SK-N-SH (cell line): Measurements from ENCODE around the gene GPR137. TPM values are rescaled to one million over a fixed set of nuclear protein-coding genes. Genes with fewer than 3 reads are reported as not detected.
A peak's percentile ranks its signal among the peaks of the same experiment; 100 is the strongest.

Experiments
- ELF1 ChIP-seq: IDR thresholded peaks from 2 replicates; pipeline ENCODE4 v1.4.0; 2012
- EP300 ChIP-seq, 2 experiments: IDR thresholded peaks; 2 replicates each; pipeline versions ENCODE4 v1.4.0 to v1.6.1; 2012; ENCODE audit warnings: borderline replicate concordance in 1 of 2, low read depth in 1 of 2, low read length in 1 of 2
- EZH2phosphoT487 ChIP-seq: fragments of 200-600 bp; sonication (generic); IDR thresholded peaks from 2 replicates; pipeline ENCODE4 v1.6.1; 2017; ENCODE audit warnings: low read depth, mixed run types, mild to moderate bottlenecking, antibody characterized with exemption, moderate library complexity, borderline replicate concordance
- FOSL2 ChIP-seq: IDR thresholded peaks from 2 replicates; pipeline ENCODE4 v1.4.0; 2012; ENCODE audit warnings: low read depth, mild to moderate bottlenecking, moderate library complexity, borderline replicate concordance
- RFX5 ChIP-seq: IDR thresholded peaks from 2 replicates; pipeline ENCODE4 v1.6.1; 2012; ENCODE audit warnings: mild to moderate bottlenecking, improper control_type of control experiment, low read length
- RXRA ChIP-seq: IDR thresholded peaks from 2 replicates; pipeline ENCODE4 v1.4.0; 2012; ENCODE audit warnings: low read depth, mild to moderate bottlenecking, borderline replicate concordance
- SIN3A ChIP-seq: IDR thresholded peaks from 2 replicates; pipeline ENCODE4 v1.6.1; 2012; ENCODE audit warnings: low read depth, mild to moderate bottlenecking, low read length, moderate library complexity, borderline replicate concordance
- SMC3 ChIP-seq: IDR thresholded peaks from 2 replicates; pipeline ENCODE4 v1.6.1; 2012; ENCODE audit warnings: low read depth, low read length, improper control_type of control experiment
- TAF1 ChIP-seq: IDR thresholded peaks from 2 replicates; pipeline ENCODE4 v1.6.1; 2012; ENCODE audit warnings: low read depth, mild to moderate bottlenecking, low read length, moderate library complexity, borderline replicate concordance
- YY1 ChIP-seq: IDR thresholded peaks from 2 replicates; pipeline ENCODE4 v1.4.0; 2012; ENCODE audit warnings: low read depth, mild to moderate bottlenecking
- polyA plus RNA-seq, 3 experiments: library from polyadenylated mRNA; depleted of rRNA; stranded (reverse); fragments of >200 nt; gene quantifications; 2 replicates each; pipeline ENCODE4 v1.2.3, GENCODE V29; 2012
- TF ChIP-seq, protein P1 (sequence below): IDR thresholded peaks from 2 replicates; pipeline ENCODE4 v1.4.0; 2012; ENCODE audit warnings: low read depth, borderline replicate concordance
- TF ChIP-seq, protein P2 (sequence below): fragments of 200-600 bp; sonication (generic); IDR thresholded peaks from 2 replicates; pipeline ENCODE4 v1.6.1; 2017; ENCODE audit warnings: antibody characterized with exemption, mild to moderate bottlenecking, moderate library complexity
- TF ChIP-seq, protein P3 (sequence below): IDR thresholded peaks from 2 replicates; pipeline ENCODE4 v1.6.1; 2012; ENCODE audit warnings: mild to moderate bottlenecking, low read depth, low read length, moderate library complexity
- TF ChIP-seq, protein P4 (sequence below): IDR thresholded peaks from 2 replicates; pipeline ENCODE4; 2012

Gene GPR137
- polyA plus RNA-seq, 1 of the 3 experiments (the other 2 are of a cell fraction): 29.9 TPM

DNA sequence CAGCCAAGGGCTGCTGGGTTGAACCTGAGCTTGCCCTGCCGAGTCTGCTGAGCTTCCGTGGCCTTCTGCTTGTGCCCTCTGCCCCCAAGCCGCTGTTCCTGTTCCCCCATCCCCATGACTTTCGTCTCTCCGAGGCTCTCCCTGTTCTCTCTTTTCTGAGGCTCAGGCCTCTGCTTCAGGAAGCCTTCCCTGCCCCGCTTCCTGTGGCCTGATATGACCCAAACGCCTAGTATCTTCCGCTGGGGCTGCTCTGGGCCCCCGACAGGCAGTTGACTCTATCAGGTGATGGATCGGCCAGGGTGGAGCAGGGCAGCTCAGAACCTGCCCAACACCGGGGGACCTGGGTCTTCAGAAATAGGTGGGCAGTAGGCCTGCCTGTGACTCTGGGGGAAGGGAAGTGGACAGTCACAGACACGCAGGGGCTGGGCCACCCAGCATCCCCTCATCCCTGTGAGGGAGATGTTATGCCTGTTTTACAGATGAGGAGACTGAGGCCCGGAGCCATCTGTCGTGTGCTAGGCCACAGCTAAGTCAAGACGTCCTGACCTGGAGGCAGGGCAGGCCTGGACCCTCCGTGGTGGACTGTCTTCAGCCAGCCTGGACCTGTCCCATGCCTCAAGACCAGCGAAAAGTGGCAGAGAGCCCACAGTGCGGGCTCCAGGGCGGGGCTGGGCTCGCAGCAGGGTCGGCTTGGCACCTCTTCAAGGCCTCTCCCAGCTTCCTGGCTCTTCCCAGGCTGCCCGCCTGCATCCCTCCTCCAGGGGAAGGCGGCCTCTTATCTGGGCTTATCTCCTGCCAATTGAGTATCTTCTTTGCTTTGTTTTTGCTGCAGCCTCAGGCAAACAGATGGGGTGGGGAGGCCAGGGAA, 17.4 kb upstream of the GPR137 start (continued):
- TF ChIP-seq, protein P1, sequence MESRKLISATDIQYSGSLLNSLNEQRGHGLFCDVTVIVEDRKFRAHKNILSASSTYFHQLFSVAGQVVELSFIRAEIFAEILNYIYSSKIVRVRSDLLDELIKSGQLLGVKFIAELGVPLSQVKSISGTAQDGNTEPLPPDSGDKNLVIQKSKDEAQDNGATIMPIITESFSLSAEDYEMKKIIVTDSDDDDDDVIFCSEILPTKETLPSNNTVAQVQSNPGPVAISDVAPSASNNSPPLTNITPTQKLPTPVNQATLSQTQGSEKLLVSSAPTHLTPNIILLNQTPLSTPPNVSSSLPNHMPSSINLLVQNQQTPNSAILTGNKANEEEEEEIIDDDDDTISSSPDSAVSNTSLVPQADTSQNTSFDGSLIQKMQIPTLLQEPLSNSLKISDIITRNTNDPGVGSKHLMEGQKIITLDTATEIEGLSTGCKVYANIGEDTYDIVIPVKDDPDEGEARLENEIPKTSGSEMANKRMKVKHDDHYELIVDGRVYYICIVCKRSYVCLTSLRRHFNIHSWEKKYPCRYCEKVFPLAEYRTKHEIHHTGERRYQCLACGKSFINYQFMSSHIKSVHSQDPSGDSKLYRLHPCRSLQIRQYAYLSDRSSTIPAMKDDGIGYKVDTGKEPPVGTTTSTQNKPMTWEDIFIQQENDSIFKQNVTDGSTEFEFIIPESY: no peak
- TF ChIP-seq EZH2phosphoT487 (no peak), RXRA (no peak), EP300 (IDR thresholded peaks at IDR 0.05; ENCODE audit: borderline replicate concordance in 1 of 2, low read depth in 1 of 2, low read length in 1 of 2) (peak in 1 of 2 experiments; percentile 52; a peak in 1 of 4 replicates), ELF1 (no peak), RFX5 (no peak), FOSL2 (no peak), YY1 (no peak), SMC3 (no peak), SIN3A (no peak), TAF1 (0 out of 2 replicates have a peak, but pooled peaks have one; percentile 2)
- TF ChIP-seq, protein P2, sequence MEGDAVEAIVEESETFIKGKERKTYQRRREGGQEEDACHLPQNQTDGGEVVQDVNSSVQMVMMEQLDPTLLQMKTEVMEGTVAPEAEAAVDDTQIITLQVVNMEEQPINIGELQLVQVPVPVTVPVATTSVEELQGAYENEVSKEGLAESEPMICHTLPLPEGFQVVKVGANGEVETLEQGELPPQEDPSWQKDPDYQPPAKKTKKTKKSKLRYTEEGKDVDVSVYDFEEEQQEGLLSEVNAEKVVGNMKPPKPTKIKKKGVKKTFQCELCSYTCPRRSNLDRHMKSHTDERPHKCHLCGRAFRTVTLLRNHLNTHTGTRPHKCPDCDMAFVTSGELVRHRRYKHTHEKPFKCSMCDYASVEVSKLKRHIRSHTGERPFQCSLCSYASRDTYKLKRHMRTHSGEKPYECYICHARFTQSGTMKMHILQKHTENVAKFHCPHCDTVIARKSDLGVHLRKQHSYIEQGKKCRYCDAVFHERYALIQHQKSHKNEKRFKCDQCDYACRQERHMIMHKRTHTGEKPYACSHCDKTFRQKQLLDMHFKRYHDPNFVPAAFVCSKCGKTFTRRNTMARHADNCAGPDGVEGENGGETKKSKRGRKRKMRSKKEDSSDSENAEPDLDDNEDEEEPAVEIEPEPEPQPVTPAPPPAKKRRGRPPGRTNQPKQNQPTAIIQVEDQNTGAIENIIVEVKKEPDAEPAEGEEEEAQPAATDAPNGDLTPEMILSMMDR: no peak
- TF ChIP-seq, protein P3, sequence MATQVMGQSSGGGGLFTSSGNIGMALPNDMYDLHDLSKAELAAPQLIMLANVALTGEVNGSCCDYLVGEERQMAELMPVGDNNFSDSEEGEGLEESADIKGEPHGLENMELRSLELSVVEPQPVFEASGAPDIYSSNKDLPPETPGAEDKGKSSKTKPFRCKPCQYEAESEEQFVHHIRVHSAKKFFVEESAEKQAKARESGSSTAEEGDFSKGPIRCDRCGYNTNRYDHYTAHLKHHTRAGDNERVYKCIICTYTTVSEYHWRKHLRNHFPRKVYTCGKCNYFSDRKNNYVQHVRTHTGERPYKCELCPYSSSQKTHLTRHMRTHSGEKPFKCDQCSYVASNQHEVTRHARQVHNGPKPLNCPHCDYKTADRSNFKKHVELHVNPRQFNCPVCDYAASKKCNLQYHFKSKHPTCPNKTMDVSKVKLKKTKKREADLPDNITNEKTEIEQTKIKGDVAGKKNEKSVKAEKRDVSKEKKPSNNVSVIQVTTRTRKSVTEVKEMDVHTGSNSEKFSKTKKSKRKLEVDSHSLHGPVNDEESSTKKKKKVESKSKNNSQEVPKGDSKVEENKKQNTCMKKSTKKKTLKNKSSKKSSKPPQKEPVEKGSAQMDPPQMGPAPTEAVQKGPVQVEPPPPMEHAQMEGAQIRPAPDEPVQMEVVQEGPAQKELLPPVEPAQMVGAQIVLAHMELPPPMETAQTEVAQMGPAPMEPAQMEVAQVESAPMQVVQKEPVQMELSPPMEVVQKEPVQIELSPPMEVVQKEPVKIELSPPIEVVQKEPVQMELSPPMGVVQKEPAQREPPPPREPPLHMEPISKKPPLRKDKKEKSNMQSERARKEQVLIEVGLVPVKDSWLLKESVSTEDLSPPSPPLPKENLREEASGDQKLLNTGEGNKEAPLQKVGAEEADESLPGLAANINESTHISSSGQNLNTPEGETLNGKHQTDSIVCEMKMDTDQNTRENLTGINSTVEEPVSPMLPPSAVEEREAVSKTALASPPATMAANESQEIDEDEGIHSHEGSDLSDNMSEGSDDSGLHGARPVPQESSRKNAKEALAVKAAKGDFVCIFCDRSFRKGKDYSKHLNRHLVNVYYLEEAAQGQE: no peak
- TF ChIP-seq, protein P4, sequence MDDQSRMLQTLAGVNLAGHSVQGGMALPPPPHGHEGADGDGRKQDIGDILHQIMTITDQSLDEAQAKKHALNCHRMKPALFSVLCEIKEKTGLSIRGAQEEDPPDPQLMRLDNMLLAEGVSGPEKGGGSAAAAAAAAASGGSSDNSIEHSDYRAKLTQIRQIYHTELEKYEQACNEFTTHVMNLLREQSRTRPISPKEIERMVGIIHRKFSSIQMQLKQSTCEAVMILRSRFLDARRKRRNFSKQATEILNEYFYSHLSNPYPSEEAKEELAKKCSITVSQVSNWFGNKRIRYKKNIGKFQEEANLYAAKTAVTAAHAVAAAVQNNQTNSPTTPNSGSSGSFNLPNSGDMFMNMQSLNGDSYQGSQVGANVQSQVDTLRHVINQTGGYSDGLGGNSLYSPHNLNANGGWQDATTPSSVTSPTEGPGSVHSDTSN: no peak
